ENCODE results near the gene KIF6.

Gene KIF6

DNA sequence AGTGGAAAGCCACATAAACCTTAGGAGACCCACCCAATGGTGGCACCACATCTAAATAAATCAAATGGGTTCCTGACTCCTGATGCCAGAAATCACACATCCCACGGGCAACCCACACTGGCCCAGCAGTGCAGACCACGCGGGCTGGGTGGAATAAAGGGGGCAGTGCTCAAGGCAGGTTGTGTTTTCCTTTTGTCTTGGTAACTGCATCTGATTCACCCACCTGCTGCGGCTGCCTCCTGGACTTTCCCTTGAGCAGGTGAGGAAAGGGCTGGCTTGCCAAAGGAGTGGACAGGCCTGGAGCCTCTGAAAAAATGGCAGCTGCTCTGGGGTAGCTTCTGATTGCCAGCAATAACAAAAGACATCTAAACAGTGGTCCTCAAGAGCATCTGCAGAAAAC, 283.2 kb downstream of the KIF6 start:
- TF ChIP-seq, protein P1, sequence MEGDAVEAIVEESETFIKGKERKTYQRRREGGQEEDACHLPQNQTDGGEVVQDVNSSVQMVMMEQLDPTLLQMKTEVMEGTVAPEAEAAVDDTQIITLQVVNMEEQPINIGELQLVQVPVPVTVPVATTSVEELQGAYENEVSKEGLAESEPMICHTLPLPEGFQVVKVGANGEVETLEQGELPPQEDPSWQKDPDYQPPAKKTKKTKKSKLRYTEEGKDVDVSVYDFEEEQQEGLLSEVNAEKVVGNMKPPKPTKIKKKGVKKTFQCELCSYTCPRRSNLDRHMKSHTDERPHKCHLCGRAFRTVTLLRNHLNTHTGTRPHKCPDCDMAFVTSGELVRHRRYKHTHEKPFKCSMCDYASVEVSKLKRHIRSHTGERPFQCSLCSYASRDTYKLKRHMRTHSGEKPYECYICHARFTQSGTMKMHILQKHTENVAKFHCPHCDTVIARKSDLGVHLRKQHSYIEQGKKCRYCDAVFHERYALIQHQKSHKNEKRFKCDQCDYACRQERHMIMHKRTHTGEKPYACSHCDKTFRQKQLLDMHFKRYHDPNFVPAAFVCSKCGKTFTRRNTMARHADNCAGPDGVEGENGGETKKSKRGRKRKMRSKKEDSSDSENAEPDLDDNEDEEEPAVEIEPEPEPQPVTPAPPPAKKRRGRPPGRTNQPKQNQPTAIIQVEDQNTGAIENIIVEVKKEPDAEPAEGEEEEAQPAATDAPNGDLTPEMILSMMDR (IDR thresholded peaks at IDR 0.05; ENCODE audit: insufficient read depth, low read depth, low read length, missing control alignments): no peak
- no peak overlapping the region for H3K4me3 ChIP-seq (ENCODE audit: low read depth, low read length)
- DNase-seq (ENCODE audit: low read depth): no peak

- TF ChIP-seq, protein P1 (IDR thresholded peaks at IDR 0.05; ENCODE audit: insufficient read depth, low read depth, low read length, missing control alignments): no peak
- no peak overlapping the region for H3K4me3 ChIP-seq (ENCODE audit: low read depth, low read length)
- DNase-seq (ENCODE audit: low read depth): no peak
Observed at GRCh38 chr6:39441301-39441700, 283.9 kb downstream of the KIF6 start.

DNA sequence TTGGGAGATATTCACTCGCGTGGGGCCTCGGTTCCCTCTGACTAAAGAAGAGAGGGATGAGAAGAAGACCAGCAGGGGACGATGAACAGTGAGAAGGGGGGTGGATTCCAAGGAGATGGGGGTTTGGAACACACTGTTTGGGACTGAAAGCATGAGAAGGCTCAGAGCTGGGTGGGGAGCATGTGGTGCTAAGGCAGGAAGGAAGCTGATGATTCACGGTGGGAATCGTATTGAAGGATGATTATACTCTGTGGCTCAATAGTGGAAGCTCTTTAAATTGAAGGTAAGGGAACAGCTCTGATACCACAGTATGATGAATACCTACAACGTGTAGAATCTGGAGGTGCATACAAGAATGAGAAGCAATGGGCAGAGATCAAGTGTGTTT, 285.2 kb downstream of the KIF6 start:
- no peak for DNase-seq (ENCODE audit: low read depth)
- TF ChIP-seq, protein P1 (IDR thresholded peaks at IDR 0.05; ENCODE audit: insufficient read depth, low read depth, low read length, missing control alignments): no peak

GRCh38 chr6:39439342-39440038, 285.7 kb downstream of the KIF6 start:
- H3K4me3 ChIP-seq (ENCODE audit: low read depth, low read length): no peak overlapping the region
- DNase-seq (ENCODE audit: low read depth): no peak
- TF ChIP-seq, protein P1 (IDR thresholded peaks at IDR 0.05; ENCODE audit: insufficient read depth, low read depth, low read length, missing control alignments): no peak

More for the DNA sequence above, 285.2 kb downstream of the KIF6 start:
- H3K4me3 ChIP-seq (ENCODE audit: low read depth, low read length): no peak overlapping the region

DNA sequence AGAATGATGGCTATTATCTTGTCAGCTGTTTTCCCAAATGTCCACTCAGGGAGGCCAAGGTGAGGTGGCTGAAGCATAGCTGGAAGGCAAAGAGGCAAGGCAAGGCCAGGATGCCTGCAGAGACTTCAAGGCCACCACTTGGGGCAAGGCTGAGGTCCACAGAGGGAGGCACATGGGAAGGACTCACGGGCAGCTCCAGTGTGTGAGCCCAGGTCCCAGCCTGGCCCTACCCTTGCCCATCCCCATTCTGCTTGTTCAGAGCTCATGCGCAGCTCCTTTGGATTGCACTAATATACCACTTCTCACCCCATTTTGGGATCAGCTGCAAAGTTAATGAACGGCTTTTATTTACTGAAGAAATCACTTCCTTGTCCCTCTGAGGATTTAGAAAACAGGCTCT, 291.6 kb downstream of the KIF6 start:
- TF ChIP-seq, protein P1 (IDR thresholded peaks at IDR 0.05; ENCODE audit: insufficient read depth, low read depth, low read length, missing control alignments): no peak
- DNase-seq (ENCODE audit: low read depth): no peak

GRCh38 chr6:39432330-39433025, 292.7 kb downstream of the KIF6 start:
- H3K4me3 ChIP-seq (ENCODE audit: low read depth, low read length): no peak overlapping the region
- no peak for DNase-seq (ENCODE audit: low read depth)
- TF ChIP-seq, protein P1 (IDR thresholded peaks at IDR 0.05; ENCODE audit: insufficient read depth, low read depth, low read length, missing control alignments): no peak

More for the DNA sequence above, 291.6 kb downstream of the KIF6 start:
- H3K4me3 ChIP-seq (ENCODE audit: low read depth, low read length): no peak overlapping the region
